WTC11 (cell line): ENCODE measurements around the gene GPR68. TPM values are rescaled to one million over a fixed set of nuclear protein-coding genes. Genes with fewer than 3 reads are reported as not detected.
"Not testable (repeated sequence)": the region's sequence is repeated elsewhere in the genome, so short reads cannot be mapped to it uniquely, and the experiment has no call there.

Source experiments
- ATAC-seq: fragments of 200-7000 bp; cut with Tn5 transposase; 2 replicates; pipeline ENCODE4 v1.10.0; 2021; ENCODE audit warnings: mild to moderate bottlenecking, moderate library complexity
- CTCF ChIA-PET: fragments of 300-600 bp; sonication (Branson Sonifier 250); formaldehyde crosslinking; loops from one replicate; lab custom pipeline; 2021; ENCODE audit warnings: antibody characterized with exemption; lab: Charles Lee
- POLR2A ChIA-PET: fragments of 350-600 bp; sonication (Branson Sonifier 250); formaldehyde crosslinking; loops from one replicate; lab custom pipeline; 2021; ENCODE audit warnings: antibody characterized with exemption; lab: Charles Lee
- DNase-seq: peaks from one replicate; pipeline ENCODE4 v3.0.0; 2021; ENCODE audit warnings: low spot score
- H3K27ac Mint-ChIP-seq: 2 replicates; pipeline ENCODE4 v1.8.0; 2021; ENCODE audit warnings: mixed read lengths
- H3K27me3 Mint-ChIP-seq: 2 replicates; pipeline ENCODE4 v1.8.0; 2021; ENCODE audit warnings: low read depth, mild to moderate bottlenecking, moderate library complexity, mixed read lengths
- H3K36me3 Mint-ChIP-seq: 2 replicates; pipeline ENCODE4 v1.8.0; 2021; ENCODE audit warnings: mixed read lengths
- H3K4me1 Mint-ChIP-seq: 2 replicates; pipeline ENCODE4 v1.8.0; 2022; ENCODE audit warnings: mixed read lengths
- H3K4me3 Mint-ChIP-seq: 2 replicates; pipeline ENCODE4 v1.8.0; 2021; ENCODE audit warnings: mild to moderate bottlenecking, moderate library complexity, mixed read lengths
- H3K9me3 Mint-ChIP-seq: 2 replicates; pipeline ENCODE4 v1.8.0; 2021; ENCODE audit warnings: mixed read lengths
- HMGA2 ChIP-seq: fragments of 250-450 bp; sonication (Bioruptor Pico); IDR thresholded peaks from 2 replicates; pipeline ENCODE4 v1.4.0; 2021; ENCODE audit warnings: mild to moderate bottlenecking, moderate library complexity
- total RNA-seq: library from RNA; stranded (reverse); gene quantifications from 3 replicates; pipeline ENCODE4 v1.2.3, GENCODE V29; 2021

GPR68 gene
- total RNA-seq, 1 experiment from 2014 or later: 0.28 TPM

GRCh38 chr14:91182753-91183152 lies 61.8 kb downstream of the GPR68 start:
- H3K27me3 Mint-ChIP-seq, H3K4me3 Mint-ChIP-seq, H3K4me1 Mint-ChIP-seq, POLR2A ChIA-PET, DNase-seq, ATAC-seq, H3K36me3 Mint-ChIP-seq, H3K27ac Mint-ChIP-seq, H3K9me3 Mint-ChIP-seq: not testable (repeated sequence)
- peak; percentile 100 for TF ChIP-seq HMGA2
- CTCF ChIA-PET: interaction anchor here (3.7 kb wide), 1 partner anchor 9 kb away, joined by 23 read pairs; no protein-coding TSS in a partner anchor

Other genes starting within 250 kb of the GPR68 start
- 3.7 to 5.3 TPM (median 5.2 TPM) in 3 replicates for gene RPS6KA5, start 184.1 kb downstream of the GPR68 start, total RNA-seq
- gene DGLUCY, start 130.6 kb downstream of the GPR68 start, total RNA-seq: 35.4 to 38.7 TPM (median 36.9 TPM) in 3 replicates
- gene CCDC88C, start 173.1 kb upstream of the GPR68 start, total RNA-seq: 46.4 to 64.8 TPM (median 46.6 TPM) in 3 replicates